ENCODE data around the gene ZMYND11.
"Not testable (repeated sequence)": the region's sequence is repeated elsewhere in the genome, so short reads cannot be mapped to it uniquely, and the experiment has no call there.

The ZMYND11 gene

DNA sequence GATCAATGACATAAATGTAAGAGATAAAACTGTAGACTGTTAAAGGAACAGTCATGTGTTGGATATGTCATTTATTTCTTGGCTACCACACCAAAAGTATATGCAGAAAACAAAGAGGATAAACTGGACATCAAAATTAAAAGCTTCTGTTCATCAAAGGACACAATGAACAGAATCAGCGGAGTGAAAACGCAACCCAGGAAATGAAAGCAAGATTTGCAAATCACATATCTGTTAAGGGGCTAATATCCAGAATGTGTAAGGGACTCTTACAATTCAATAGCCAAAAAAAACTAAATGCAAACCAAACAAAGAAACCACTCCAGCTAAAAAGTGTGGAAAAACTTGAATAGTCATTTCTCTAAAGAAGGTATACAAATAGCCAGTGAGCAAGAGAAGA lies 164.3 kb downstream of the ZMYND11 start:
- no peaks in the 10 kb centered on the region for H4K20me1 ChIP-seq (ENCODE audit: control insufficient read depth, insufficient read depth, low read depth, low read length)
- peak overlapping the region; percentile 55 for H3K4me3 ChIP-seq (ENCODE audit: low read length)
- H3K4me1 ChIP-seq (ENCODE audit: control insufficient read depth, low read length) = peaks cover 70% of the 10 kb centered on the region
- TF ChIP-seq, protein P1, sequence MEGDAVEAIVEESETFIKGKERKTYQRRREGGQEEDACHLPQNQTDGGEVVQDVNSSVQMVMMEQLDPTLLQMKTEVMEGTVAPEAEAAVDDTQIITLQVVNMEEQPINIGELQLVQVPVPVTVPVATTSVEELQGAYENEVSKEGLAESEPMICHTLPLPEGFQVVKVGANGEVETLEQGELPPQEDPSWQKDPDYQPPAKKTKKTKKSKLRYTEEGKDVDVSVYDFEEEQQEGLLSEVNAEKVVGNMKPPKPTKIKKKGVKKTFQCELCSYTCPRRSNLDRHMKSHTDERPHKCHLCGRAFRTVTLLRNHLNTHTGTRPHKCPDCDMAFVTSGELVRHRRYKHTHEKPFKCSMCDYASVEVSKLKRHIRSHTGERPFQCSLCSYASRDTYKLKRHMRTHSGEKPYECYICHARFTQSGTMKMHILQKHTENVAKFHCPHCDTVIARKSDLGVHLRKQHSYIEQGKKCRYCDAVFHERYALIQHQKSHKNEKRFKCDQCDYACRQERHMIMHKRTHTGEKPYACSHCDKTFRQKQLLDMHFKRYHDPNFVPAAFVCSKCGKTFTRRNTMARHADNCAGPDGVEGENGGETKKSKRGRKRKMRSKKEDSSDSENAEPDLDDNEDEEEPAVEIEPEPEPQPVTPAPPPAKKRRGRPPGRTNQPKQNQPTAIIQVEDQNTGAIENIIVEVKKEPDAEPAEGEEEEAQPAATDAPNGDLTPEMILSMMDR (IDR thresholded peaks at IDR 0.05; ENCODE audit: low read depth, low read length, poor library complexity, severe bottlenecking) = no peak
- no peak for TF ChIP-seq EZH2phosphoT487 (IDR thresholded peaks at IDR 0.05; ENCODE audit: borderline replicate concordance, low read length)
- no peaks in the 10 kb centered on the region for H3K9me2 ChIP-seq (replicated peaks; ENCODE audit: control insufficient read depth, low read length)
- H3K27me3 ChIP-seq (ENCODE audit: control insufficient read depth, low read length) = no peaks in the 10 kb centered on the region
- H3K36me3 ChIP-seq (ENCODE audit: control insufficient read depth, low read length) = peaks cover 55% of the 10 kb centered on the region
- peak overlapping the region; percentile 29; the same call in 1 of the 2 replicates for H3K27ac ChIP-seq (ENCODE audit: low read depth, low read length)
- peak overlapping the region; percentile 59 for H3K4me2 ChIP-seq (ENCODE audit: low read length)
- H3K9me3 ChIP-seq (ENCODE audit: control insufficient read depth, insufficient read depth, low read length) = no peaks in the 10 kb centered on the region
- H3K79me2 ChIP-seq (ENCODE audit: control insufficient read depth, low read length) = peaks cover 43% of the 10 kb centered on the region
- peaks cover 9% of the 10 kb centered on the region; the same call in 1 of the 2 replicates for H3F3A ChIP-seq (ENCODE audit: control insufficient read depth, insufficient read depth)

DNA sequence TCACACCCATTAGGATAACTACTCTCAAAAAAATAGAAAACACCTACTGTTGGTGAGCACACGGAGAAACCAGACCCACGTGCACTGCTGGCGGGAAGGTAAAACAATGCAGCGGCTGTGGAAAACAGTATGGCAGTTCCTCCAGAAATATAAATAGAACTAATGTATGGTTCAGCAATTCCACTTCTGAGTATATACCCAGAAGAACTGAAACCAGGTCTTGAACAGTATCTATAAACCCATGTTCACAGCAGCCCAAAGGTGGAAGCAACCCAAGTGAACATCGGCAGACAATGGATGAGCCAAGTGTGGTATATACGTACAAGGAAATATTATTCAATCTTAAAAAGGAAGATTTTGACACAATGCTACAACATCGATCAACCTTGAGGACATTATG lies 164.7 kb downstream of the ZMYND11 start:
- Histone ChIP-seq H3K4me3 (ENCODE audit: low read length) (peak overlapping the region; percentile 55), H3K9me3 (ENCODE audit: control insufficient read depth, insufficient read depth, low read length) (no peaks in the 10 kb centered on the region), H3K4me2 (ENCODE audit: low read length) (peak overlapping the region; percentile 59), H3K27ac (ENCODE audit: low read depth, low read length) (peak overlapping the region; percentile 29; the same call in 1 of the 2 replicates), H3K4me1 (ENCODE audit: control insufficient read depth, low read length) (peaks cover 68% of the 10 kb centered on the region), H3K79me2 (ENCODE audit: control insufficient read depth, low read length) (peaks cover 45% of the 10 kb centered on the region), H4K20me1 (ENCODE audit: control insufficient read depth, insufficient read depth, low read depth, low read length) (no peaks in the 10 kb centered on the region), H3K9me2 (replicated peaks; ENCODE audit: control insufficient read depth, low read length) (no peaks in the 10 kb centered on the region), H3K36me3 (ENCODE audit: control insufficient read depth, low read length) (peaks cover 59% of the 10 kb centered on the region), H3K27me3 (ENCODE audit: control insufficient read depth, low read length) (no peaks in the 10 kb centered on the region), H3F3A (ENCODE audit: control insufficient read depth, insufficient read depth) (peaks cover 6% of the 10 kb centered on the region; the same call in 1 of the 2 replicates)
- no peak for TF ChIP-seq EZH2phosphoT487 (IDR thresholded peaks at IDR 0.05; ENCODE audit: borderline replicate concordance, low read length)
- TF ChIP-seq, protein P1 (IDR thresholded peaks at IDR 0.05; ENCODE audit: low read depth, low read length, poor library complexity, severe bottlenecking) = no peak

DNA sequence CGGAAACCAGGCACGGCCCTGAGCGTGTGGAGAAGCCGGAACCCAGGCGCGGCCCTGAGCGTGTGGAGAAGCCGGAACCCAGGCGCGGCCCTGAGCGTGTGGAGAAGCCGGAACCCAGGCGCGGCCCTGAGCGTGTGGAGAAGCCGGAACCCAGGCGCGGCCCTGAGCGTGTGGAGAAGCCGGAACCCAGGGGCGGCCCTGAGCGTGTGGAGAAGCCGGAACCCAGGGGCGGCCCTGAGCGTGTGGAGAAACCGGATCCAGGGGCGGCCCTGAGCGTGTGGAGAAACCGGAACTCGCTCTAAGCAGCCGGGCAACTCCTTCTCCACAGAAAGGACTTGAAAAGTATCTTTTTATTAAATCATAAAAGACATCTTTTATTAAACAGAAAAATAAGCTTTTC lies 165.3 kb downstream of the ZMYND11 start:
- not testable (repeated sequence) for H3F3A ChIP-seq (ENCODE audit: control insufficient read depth, insufficient read depth); H3K27ac ChIP-seq (ENCODE audit: low read depth, low read length); H3K9me2 ChIP-seq (replicated peaks; ENCODE audit: control insufficient read depth, low read length); H3K27me3 ChIP-seq (ENCODE audit: control insufficient read depth, low read length); H3K9me3 ChIP-seq (ENCODE audit: control insufficient read depth, insufficient read depth, low read length); H4K20me1 ChIP-seq (ENCODE audit: control insufficient read depth, insufficient read depth, low read depth, low read length)
- peaks cover 49% of the 10 kb centered on the region for H3K79me2 ChIP-seq (ENCODE audit: control insufficient read depth, low read length)
- H3K4me2 ChIP-seq (ENCODE audit: low read length) = peak overlapping the region; percentile 59
- peaks cover 68% of the 10 kb centered on the region for H3K4me1 ChIP-seq (ENCODE audit: control insufficient read depth, low read length)
- peak overlapping the region; percentile 55; the same call in 1 of the 2 replicates for H3K4me3 ChIP-seq (ENCODE audit: low read length)
- peaks cover 65% of the 10 kb centered on the region for H3K36me3 ChIP-seq (ENCODE audit: control insufficient read depth, low read length)

DNA sequence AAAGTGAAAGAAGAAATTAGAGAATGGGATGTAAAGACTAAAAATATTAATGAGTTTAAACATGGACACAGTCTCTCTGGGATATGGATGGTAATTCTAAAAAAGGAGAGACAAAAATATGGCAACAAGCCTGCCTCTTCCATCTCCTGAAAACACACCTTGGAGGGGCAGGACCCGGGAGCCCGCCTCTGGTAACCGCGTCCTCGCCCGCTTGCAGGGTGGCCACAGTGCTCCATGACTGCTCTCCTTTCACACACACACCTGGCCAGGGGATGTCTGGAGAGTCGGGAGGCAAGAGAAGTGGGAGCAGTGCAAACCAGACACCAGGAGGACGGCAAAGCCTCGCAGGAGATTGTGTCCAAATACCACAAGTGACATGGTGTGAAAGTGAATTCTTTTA lies 166.3 kb downstream of the ZMYND11 start:
- Histone ChIP-seq H3K9me3 (ENCODE audit: control insufficient read depth, insufficient read depth, low read length) (no peaks in the 10 kb centered on the region), H3K36me3 (ENCODE audit: control insufficient read depth, low read length) (peaks cover 72% of the 10 kb centered on the region), H3K27me3 (ENCODE audit: control insufficient read depth, low read length) (no peaks in the 10 kb centered on the region), H3K9me2 (replicated peaks; ENCODE audit: control insufficient read depth, low read length) (no peaks in the 10 kb centered on the region), H3K4me1 (ENCODE audit: control insufficient read depth, low read length) (peaks cover 71% of the 10 kb centered on the region), H3K27ac (ENCODE audit: low read depth, low read length) (no peak overlapping the region), H3K79me2 (ENCODE audit: control insufficient read depth, low read length) (peaks cover 55% of the 10 kb centered on the region), H3K4me2 (ENCODE audit: low read length) (no peak overlapping the region), H4K20me1 (ENCODE audit: control insufficient read depth, insufficient read depth, low read depth, low read length) (no peaks in the 10 kb centered on the region), H3F3A (ENCODE audit: control insufficient read depth, insufficient read depth) (peaks cover 13% of the 10 kb centered on the region), H3K4me3 (ENCODE audit: low read length) (no peak overlapping the region)
- TF ChIP-seq EZH2phosphoT487 (IDR thresholded peaks at IDR 0.05; ENCODE audit: borderline replicate concordance, low read length) = no peak
- TF ChIP-seq, protein P1 (IDR thresholded peaks at IDR 0.05; ENCODE audit: low read depth, low read length, poor library complexity, severe bottlenecking) = no peak
